ENCODE measurements around the gene BLVRA. TPM values are rescaled to one million over a fixed set of nuclear protein-coding genes. Genes with fewer than 3 reads are reported as not detected.

Gene BLVRA
- total and polyA plus RNA-seq, 11 donors = 32.6 to 68.3 (median 44.1) TPM

DNA sequence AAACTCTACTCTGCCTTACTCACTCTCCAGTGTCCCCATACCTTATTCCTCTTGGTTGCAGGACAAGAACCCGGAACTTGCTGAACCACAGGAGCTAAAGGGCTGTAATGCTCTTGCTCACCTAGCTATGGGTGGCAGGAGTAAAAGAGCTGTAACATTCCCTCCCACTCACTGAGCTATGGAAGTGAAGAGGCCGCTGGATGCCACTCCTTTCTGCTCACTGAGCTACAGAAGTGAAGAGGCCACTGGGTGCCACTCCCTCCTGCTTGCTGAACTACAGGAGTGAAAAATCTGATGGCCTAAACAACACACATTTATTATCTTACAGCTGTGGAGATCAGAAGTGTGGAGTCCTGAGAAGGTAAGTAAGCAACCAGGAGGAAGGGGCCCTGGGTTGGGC is 93.3 kb downstream of the BLVRA start:
- H3K36me3 ChIP-seq = no peaks in the 10 kb centered on the region
- no peak for ATAC-seq
- no peak overlapping the region for H3K27ac ChIP-seq
- TF ChIP-seq, protein P1, sequence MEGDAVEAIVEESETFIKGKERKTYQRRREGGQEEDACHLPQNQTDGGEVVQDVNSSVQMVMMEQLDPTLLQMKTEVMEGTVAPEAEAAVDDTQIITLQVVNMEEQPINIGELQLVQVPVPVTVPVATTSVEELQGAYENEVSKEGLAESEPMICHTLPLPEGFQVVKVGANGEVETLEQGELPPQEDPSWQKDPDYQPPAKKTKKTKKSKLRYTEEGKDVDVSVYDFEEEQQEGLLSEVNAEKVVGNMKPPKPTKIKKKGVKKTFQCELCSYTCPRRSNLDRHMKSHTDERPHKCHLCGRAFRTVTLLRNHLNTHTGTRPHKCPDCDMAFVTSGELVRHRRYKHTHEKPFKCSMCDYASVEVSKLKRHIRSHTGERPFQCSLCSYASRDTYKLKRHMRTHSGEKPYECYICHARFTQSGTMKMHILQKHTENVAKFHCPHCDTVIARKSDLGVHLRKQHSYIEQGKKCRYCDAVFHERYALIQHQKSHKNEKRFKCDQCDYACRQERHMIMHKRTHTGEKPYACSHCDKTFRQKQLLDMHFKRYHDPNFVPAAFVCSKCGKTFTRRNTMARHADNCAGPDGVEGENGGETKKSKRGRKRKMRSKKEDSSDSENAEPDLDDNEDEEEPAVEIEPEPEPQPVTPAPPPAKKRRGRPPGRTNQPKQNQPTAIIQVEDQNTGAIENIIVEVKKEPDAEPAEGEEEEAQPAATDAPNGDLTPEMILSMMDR (IDR thresholded peaks at IDR 0.05) = no peak
- no peak for TF ChIP-seq POLR2A (IDR thresholded peaks at IDR 0.05)
- H3K4me3 ChIP-seq = no peak overlapping the region
- no peak for DNase-seq
- no peaks in the 10 kb centered on the region for H3K4me1 ChIP-seq
- H3K9me3 ChIP-seq = no peaks in the 10 kb centered on the region
- WGBS, 4 donors = 89 to 100% (median 93%) methylated on average over 2 of the region's 2 CpGs
- intact Hi-C loops (cut with DNase I) = no loop called here
- no peaks in the 10 kb centered on the region for H3K27me3 ChIP-seq

DNA sequence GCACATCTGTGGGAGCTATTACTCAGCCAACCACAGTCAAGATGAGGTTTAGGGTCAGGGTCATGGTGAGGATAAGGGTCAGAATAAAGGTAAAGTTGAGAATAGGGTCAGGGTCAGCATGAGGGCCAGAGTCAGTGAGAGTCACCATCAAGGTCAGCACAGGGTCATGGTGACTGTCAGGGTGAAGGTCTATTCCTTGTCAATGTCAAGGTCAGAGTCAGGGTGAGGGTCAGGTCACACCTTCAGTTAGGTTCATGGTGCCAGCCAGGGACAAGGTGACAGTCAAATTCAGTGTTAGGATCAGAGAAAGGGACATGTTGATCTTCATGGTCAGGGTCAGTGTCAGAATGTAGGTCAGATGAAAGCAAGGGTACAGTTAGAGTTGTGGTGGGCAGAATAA is 96.7 kb downstream of the BLVRA start:
- Histone ChIP-seq H3K36me3 (no peaks in the 10 kb centered on the region), H3K27ac (no peak overlapping the region), H3K27me3 (no peaks in the 10 kb centered on the region), H3K4me1 (no peaks in the 10 kb centered on the region), H3K4me3 (no peak overlapping the region), H3K9me3 (no peaks in the 10 kb centered on the region)
- TF ChIP-seq POLR2A (IDR thresholded peaks at IDR 0.05) = no peak
- TF ChIP-seq, protein P1 (IDR thresholded peaks at IDR 0.05) = no peak
- ATAC-seq (no peak), DNase-seq (no peak)
- intact Hi-C loops (cut with DNase I) = no loop called here

DNA sequence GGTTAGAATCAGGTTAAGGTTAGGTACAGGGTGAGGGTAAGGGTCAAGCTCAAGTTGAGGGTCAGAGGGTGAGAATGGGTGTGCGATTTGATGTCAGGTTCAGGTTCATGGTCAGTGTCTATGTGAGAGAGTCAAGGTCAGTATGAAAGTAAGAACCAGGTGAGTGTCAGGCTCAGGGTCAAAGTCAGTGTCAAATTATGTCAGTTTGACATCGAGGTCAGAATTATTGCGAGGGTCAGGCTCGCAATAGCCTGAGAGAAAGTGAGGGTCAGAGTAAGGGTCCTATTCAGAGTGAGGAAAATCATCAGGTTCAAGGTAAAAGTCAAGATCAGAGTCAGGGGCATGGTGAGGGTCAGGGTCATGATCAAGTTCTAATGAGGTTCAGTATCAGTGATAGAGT is 97.8 kb downstream of the BLVRA start:
- H3K27ac ChIP-seq = no peak overlapping the region
- H3K4me3 ChIP-seq = no peak overlapping the region
- H3K36me3 ChIP-seq = no peaks in the 10 kb centered on the region
- intact Hi-C loops (cut with DNase I) = no loop called here
- no peaks in the 10 kb centered on the region for H3K9me3 ChIP-seq
- no peaks in the 10 kb centered on the region for H3K27me3 ChIP-seq
- H3K4me1 ChIP-seq = no peaks in the 10 kb centered on the region
- TF ChIP-seq POLR2A (IDR thresholded peaks at IDR 0.05) = no peak
- TF ChIP-seq, protein P1 (IDR thresholded peaks at IDR 0.05) = no peak
- WGBS, 4 donors = 90 to 93% (median 92%) methylated on average over 4 of the region's 4 CpGs
- no peak for DNase-seq
- ATAC-seq = no peak

Other genes with a start within 250 kb of the BLVRA start
- gene STK17A, start 175.6 kb upstream of the BLVRA start, total RNA-seq = 10 to 100 TPM; 18.7 to 43.9 (median 26.6) TPM
- gene STK17A, start 175.6 kb upstream of the BLVRA start, polyA plus RNA-seq = 10 to 100 TPM; 11.9 to 17.8 TPM
- gene COA1, start 29.2 kb upstream of the BLVRA start, total RNA-seq = 10 to 100 TPM; 57.5 to 81.2 (median 68.2) TPM
- 10 to 100 TPM; 75.0 to 75.1 TPM for gene COA1, start 29.2 kb upstream of the BLVRA start, polyA plus RNA-seq
- 100 to 1,000 TPM; 118 to 252 (median 151) TPM for gene MRPS24, start 110.8 kb downstream of the BLVRA start, total RNA-seq
- 100 to 1,000 TPM; 191 to 284 TPM for gene MRPS24, start 110.8 kb downstream of the BLVRA start, polyA plus RNA-seq
- gene URGCP, start 147.9 kb downstream of the BLVRA start, total RNA-seq = 10 to 100 TPM; 28.2 to 43.7 (median 37.8) TPM
- gene URGCP, start 147.9 kb downstream of the BLVRA start, polyA plus RNA-seq = 10 to 100 TPM; 23.6 to 24.0 TPM
- gene UBE2D4, start 167.8 kb downstream of the BLVRA start, total RNA-seq = 10 to 100 TPM; 35.1 to 69.8 (median 43.5) TPM
- 10 to 100 TPM; 29.4 to 41.1 TPM for gene UBE2D4, start 167.8 kb downstream of the BLVRA start, polyA plus RNA-seq
- gene SPDYE1, start 239.2 kb downstream of the BLVRA start, total RNA-seq = under 1 TPM in 1 of 9 donors, not detected in 8; 0.13 TPM
- not detected for gene SPDYE1, start 239.2 kb downstream of the BLVRA start, polyA plus RNA-seq